ENCODE results near the gene FRY. TPM values are rescaled to one million over a fixed set of nuclear protein-coding genes. Genes with fewer than 3 reads are reported as not detected.

FRY gene
- polyA plus RNA-seq, 1 experiment, result 24.6 TPM

DNA sequence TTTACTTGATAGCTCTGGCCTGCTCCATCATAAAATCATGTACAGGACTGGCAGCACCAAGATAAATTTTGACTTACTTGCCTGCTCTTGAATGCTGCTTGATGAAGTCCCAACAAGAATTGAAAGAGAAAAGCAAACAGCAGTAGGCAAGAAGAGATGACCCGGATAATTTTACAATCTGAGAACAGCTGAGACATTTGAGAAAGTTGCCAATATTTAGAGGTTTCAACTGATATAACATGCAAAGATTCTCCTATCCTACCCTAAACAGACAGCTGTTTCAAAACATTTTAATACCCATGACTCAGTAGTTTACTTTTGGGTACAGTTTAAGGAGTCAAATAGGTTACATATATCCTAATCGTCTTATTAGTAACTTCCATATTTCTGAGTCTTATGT, 5.9 kb downstream of the FRY start:
- ChIA-PET POLR2A (no interaction called here), CTCF (interaction anchor here (1.2 kb wide), 1 partner anchor 20 kb away, joined by 3 read pairs; no protein-coding TSS in a partner anchor)
- DNase-seq (ENCODE audit: low read depth, low spot score), result no peak
- Histone ChIP-seq H3K27ac (ENCODE audit: low read depth, low read length) (no peak overlapping the region), H3K9me3 (ENCODE audit: control insufficient read depth, insufficient read depth, low read length) (no peaks in the 10 kb centered on the region), H3K4me3 (ENCODE audit: low read depth, low read length) (no peak overlapping the region), H3K27me3 (ENCODE audit: control insufficient read depth, insufficient read depth, low read length) (no peaks in the 10 kb centered on the region)
- TF ChIP-seq, protein P1, sequence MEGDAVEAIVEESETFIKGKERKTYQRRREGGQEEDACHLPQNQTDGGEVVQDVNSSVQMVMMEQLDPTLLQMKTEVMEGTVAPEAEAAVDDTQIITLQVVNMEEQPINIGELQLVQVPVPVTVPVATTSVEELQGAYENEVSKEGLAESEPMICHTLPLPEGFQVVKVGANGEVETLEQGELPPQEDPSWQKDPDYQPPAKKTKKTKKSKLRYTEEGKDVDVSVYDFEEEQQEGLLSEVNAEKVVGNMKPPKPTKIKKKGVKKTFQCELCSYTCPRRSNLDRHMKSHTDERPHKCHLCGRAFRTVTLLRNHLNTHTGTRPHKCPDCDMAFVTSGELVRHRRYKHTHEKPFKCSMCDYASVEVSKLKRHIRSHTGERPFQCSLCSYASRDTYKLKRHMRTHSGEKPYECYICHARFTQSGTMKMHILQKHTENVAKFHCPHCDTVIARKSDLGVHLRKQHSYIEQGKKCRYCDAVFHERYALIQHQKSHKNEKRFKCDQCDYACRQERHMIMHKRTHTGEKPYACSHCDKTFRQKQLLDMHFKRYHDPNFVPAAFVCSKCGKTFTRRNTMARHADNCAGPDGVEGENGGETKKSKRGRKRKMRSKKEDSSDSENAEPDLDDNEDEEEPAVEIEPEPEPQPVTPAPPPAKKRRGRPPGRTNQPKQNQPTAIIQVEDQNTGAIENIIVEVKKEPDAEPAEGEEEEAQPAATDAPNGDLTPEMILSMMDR (IDR thresholded peaks at IDR 0.05; ENCODE audit: low read depth, low read length), result no peak

DNA sequence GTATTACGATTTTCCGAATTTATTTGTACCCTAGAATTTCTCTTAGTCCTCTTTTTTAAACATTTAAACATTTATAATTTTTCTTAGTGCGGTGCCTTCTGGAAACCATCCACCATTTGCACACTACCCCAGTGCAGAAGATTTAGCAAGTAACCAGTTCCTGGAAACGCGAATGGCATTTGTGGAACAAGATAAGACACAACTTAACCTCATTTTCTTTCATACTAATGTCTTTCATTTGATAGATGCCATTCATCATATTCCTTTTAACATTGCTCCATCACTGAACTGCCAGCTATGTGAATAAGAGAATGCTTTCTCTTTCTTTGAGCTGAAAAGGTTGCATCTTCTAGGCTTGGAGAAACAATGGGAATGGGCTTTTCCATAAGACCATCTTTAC, 6.8 kb downstream of the FRY start:
- no peak overlapping the region for H3K27ac ChIP-seq (ENCODE audit: low read depth, low read length)
- POLR2A ChIA-PET, result interaction anchor here (0.9 kb wide), 1 partner anchor 7 kb away, joined by 3 read pairs; no protein-coding TSS in a partner anchor
- H3K9me3 ChIP-seq (ENCODE audit: control insufficient read depth, insufficient read depth, low read length), result no peaks in the 10 kb centered on the region
- DNase-seq (ENCODE audit: low read depth, low spot score), result no peak
- no peak overlapping the region for H3K4me3 ChIP-seq (ENCODE audit: low read depth, low read length)
- TF ChIP-seq, protein P1 (IDR thresholded peaks at IDR 0.05; ENCODE audit: low read depth, low read length), result no peak
- H3K27me3 ChIP-seq (ENCODE audit: control insufficient read depth, insufficient read depth, low read length), result no peaks in the 10 kb centered on the region
- CTCF ChIA-PET, result interaction anchor here (0.7 to 2.0 kb wide), 3 partner anchors 21 to 128 kb away, joined by 3 to 11 read pairs (median 3); no protein-coding TSS in a partner anchor

DNA sequence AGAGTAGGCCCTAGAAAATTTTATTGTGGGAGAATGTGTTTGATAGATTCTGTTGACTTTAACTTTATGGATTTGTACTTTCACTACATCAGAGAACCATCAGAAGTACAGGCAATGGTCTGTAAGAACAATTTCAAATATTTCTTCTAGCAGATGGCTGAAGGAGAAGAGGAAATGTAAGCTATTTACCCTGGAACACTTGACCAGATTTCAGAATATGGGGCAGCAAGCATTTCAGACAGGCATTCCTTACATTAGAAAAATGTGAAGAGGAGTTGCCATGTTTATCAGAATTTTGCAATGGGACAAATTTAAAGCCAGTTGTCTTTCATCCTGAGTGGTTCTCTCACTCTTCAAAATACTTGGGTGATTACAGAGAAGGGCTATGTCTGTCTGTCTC, 7.5 kb downstream of the FRY start:
- CTCF ChIA-PET, result interaction anchor here (0.7 to 2.0 kb wide), 2 partner anchors 126 to 129 kb away, joined by 3 to 11 read pairs; no protein-coding TSS in a partner anchor
- no peak overlapping the region for H3K4me3 ChIP-seq (ENCODE audit: low read depth, low read length)

DNA sequence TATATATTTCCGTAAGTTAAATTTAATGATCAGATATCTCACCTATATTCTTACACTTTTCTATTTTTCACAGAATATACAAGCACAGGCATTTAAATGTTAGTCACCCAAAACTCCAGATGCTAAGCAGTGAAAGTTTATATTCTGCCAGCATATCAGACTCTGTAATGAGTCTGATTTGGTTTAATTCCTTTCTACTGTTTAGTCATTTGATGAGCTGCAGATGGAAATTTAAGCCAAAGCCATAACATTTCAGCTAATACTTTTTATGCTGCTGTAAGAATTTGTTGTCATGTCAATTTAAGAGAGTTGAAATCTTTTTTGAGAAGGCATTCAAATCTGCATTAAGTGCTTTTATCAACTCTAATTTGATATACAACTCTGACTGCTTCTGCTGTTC, 8.0 kb downstream of the FRY start:
- no peak overlapping the region for H3K4me3 ChIP-seq (ENCODE audit: low read depth, low read length)
- H3K9me3 ChIP-seq (ENCODE audit: control insufficient read depth, insufficient read depth, low read length), result no peaks in the 10 kb centered on the region
- no peak for DNase-seq (ENCODE audit: low read depth, low spot score)
- no peak overlapping the region for H3K27ac ChIP-seq (ENCODE audit: low read depth, low read length)
- ChIA-PET CTCF (interaction anchor here (2.0 kb wide), 1 partner anchor 130 kb away, joined by 11 read pairs; no protein-coding TSS in a partner anchor), POLR2A (interaction anchor here (0.6 to 0.9 kb wide), 2 partner anchors 9 to 127 kb away, joined by 3 to 4 read pairs; no protein-coding TSS in a partner anchor)
- TF ChIP-seq, protein P1 (IDR thresholded peaks at IDR 0.05; ENCODE audit: low read depth, low read length), result no peak
- H3K27me3 ChIP-seq (ENCODE audit: control insufficient read depth, insufficient read depth, low read length), result no peaks in the 10 kb centered on the region

More for the DNA sequence above, 7.5 kb downstream of the FRY start:
- Histone ChIP-seq H3K9me3 (ENCODE audit: control insufficient read depth, insufficient read depth, low read length) (no peaks in the 10 kb centered on the region), H3K27ac (ENCODE audit: low read depth, low read length) (no peak overlapping the region), H3K27me3 (ENCODE audit: control insufficient read depth, insufficient read depth, low read length) (no peaks in the 10 kb centered on the region)
- no peak for DNase-seq (ENCODE audit: low read depth, low spot score)
- POLR2A ChIA-PET, result interaction anchor here (0.6 to 0.9 kb wide), 2 partner anchors 8 to 126 kb away, joined by 3 to 4 read pairs; no protein-coding TSS in a partner anchor
- TF ChIP-seq, protein P1 (IDR thresholded peaks at IDR 0.05; ENCODE audit: low read depth, low read length), result no peak

DNA sequence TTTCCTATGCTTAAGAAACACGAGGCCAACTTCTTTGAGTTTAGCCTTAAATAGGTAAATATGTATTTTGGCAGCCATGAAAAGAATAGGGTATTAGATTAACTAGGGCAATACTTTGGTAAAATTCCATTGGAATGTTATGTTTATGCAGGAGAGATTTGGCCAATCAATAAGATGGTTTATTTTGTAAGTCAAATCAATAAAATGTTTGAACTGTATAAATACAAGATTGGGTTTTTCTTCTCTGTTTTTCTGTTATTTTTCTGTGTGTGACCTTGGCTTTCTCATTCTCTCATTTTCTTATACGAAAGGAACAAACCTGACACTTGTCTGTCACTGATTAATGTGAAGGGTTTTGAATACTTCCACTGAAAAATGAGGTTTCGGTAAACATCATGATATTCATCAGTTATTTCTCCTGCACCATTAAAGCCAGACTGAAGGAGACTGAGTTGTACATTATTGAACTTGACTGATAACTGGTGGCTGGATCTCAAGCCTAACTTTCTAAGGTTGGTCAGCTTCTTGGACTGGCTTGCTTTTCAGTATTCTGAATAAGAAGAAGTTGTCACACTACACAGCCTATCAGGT, 8.6 kb downstream of the FRY start:
- Histone ChIP-seq H3K9me3 (ENCODE audit: control insufficient read depth, insufficient read depth, low read length) (no peaks in the 10 kb centered on the region), H3K4me3 (ENCODE audit: low read depth, low read length) (no peak overlapping the region), H3K27me3 (ENCODE audit: control insufficient read depth, insufficient read depth, low read length) (no peaks in the 10 kb centered on the region), H3K27ac (ENCODE audit: low read depth, low read length) (no peak overlapping the region)
- no peak for DNase-seq (ENCODE audit: low read depth, low spot score)
- TF ChIP-seq, protein P1 (IDR thresholded peaks at IDR 0.05; ENCODE audit: low read depth, low read length), result no peak
- ChIA-PET POLR2A (no interaction called here), CTCF (interaction anchor here (2.0 to 2.6 kb wide), 2 partner anchors 130 kb away, joined by 9 to 11 read pairs; no protein-coding TSS in a partner anchor)

Data from AG04450 (cell line).